Neural cell (in vitro differentiated cells): ENCODE data around the gene ANKRD40CL. TPM values are rescaled to one million over a fixed set of nuclear protein-coding genes. Genes with fewer than 3 reads are reported as not detected.

ENCODE experiments used
- H2AFZ ChIP-seq: fragments of 200-600, 300-800 bp; sonication (generic), shearing (Covaris generic); 2 replicates; pipeline ENCODE4 v1.6.0; 2014; ENCODE audit warnings: low read depth, mild to moderate bottlenecking, antibody characterized with exemption, low read length, moderate library complexity
- H3F3A ChIP-seq: fragments of 200-600 bp; shearing (Covaris generic); 2 replicates; pipeline ENCODE4 v1.6.1; 2016; ENCODE audit warnings: mild to moderate bottlenecking, moderate library complexity, mixed read lengths, antibody characterized with exemption, low read length; ENCODE audit not compliant: insufficient read depth, poor library complexity, severe bottlenecking
- H3K27ac ChIP-seq: fragments of 200-600, 300-800 bp; sonication (generic), shearing (Covaris generic); 2 replicates; pipeline ENCODE4 v1.5.1; 2014; ENCODE audit warnings: mild to moderate bottlenecking, low read length, moderate library complexity
- H3K27me3 ChIP-seq: fragments of 300-800, 200-600 bp; sonication (generic), shearing (Covaris generic); 2 replicates; pipeline ENCODE4 v1.6.0; 2014; ENCODE audit warnings: mild to moderate bottlenecking, low read depth, low read length, moderate library complexity; ENCODE audit not compliant: insufficient read depth
- H3K36me3 ChIP-seq: fragments of 300-800, 200-600 bp; sonication (generic), shearing (Covaris generic); 2 replicates; pipeline ENCODE4 v1.5.1; 2014; ENCODE audit warnings: mild to moderate bottlenecking, antibody characterized with exemption, low read length, moderate library complexity; ENCODE audit not compliant: insufficient read depth
- H3K4me2 ChIP-seq: fragments of 300-800, 200-600 bp; sonication (generic), shearing (Covaris generic); 2 replicates; pipeline ENCODE4 v1.6.0; 2014; ENCODE audit warnings: mild to moderate bottlenecking, low read length
- H3K4me3 ChIP-seq: fragments of 300-800, 200-600 bp; sonication (generic), shearing (Covaris generic); 2 replicates; pipeline ENCODE4 v1.5.1; 2014; ENCODE audit warnings: mild to moderate bottlenecking, low read length, moderate library complexity
- H3K79me2 ChIP-seq: fragments of 200-600 bp; shearing (Covaris generic); replicated peaks from 2 replicates; pipeline ENCODE4 v1.6.0; 2014; ENCODE audit warnings: mild to moderate bottlenecking, low read length, moderate library complexity; ENCODE audit not compliant: insufficient read depth
- H3K9ac ChIP-seq: fragments of 300-800, 200-600 bp; sonication (generic), shearing (Covaris generic); 2 replicates; pipeline ENCODE4 v1.6.1; 2016; ENCODE audit warnings: mild to moderate bottlenecking, low read length, mixed read lengths
- H3K9me2 ChIP-seq: fragments of 200-600 bp; shearing (Covaris generic); 2 replicates; pipeline ENCODE4 v1.6.1; 2016; ENCODE audit warnings: mild to moderate bottlenecking, low read length, mixed read lengths; ENCODE audit not compliant: insufficient read depth
- H3K9me3 ChIP-seq: fragments of 200-600, 300-800 bp; sonication (generic), shearing (Covaris generic); 2 replicates; pipeline ENCODE4 v1.6.1; 2016; ENCODE audit warnings: mild to moderate bottlenecking, mixed run types, low read length, moderate library complexity, mixed read lengths
- H4K20me1 ChIP-seq: fragments of 200-600 bp; shearing (Covaris generic); 2 replicates; pipeline ENCODE4 v1.6.1; 2016; ENCODE audit warnings: mild to moderate bottlenecking, mixed run types; ENCODE audit not compliant: insufficient read depth
- EP300 ChIP-seq: fragments of 450-650 bp; conservative IDR thresholded peaks from 2 replicates; pipeline ENCODE4 v1.6.1; 2014; ENCODE audit warnings: antibody characterized with exemption, mild to moderate bottlenecking, moderate library complexity; ENCODE audit not compliant: poor library complexity, severe bottlenecking
- EZH2 ChIP-seq: fragments of 200-600, 300-800 bp; shearing (Covaris generic), sonication (generic); IDR thresholded peaks from 2 replicates; pipeline ENCODE4 v1.6.1; 2014; ENCODE audit warnings: antibody characterized with exemption, low read length, borderline replicate concordance, mild to moderate bottlenecking; ENCODE audit not compliant: insufficient read depth, poor library complexity, severe bottlenecking
- MXI1 ChIP-seq: fragments of 450-650 bp; conservative IDR thresholded peaks from 2 replicates; pipeline ENCODE4 v1.6.1; 2014; ENCODE audit warnings: antibody characterized with exemption, mild to moderate bottlenecking; ENCODE audit not compliant: poor library complexity, severe bottlenecking
- POLR2AphosphoS5 ChIP-seq: IDR thresholded peaks from 2 replicates; pipeline ENCODE4 v1.6.1; 2012
- RAD21 ChIP-seq: fragments of 450-650 bp; conservative IDR thresholded peaks from 2 replicates; pipeline ENCODE4 v1.6.1; 2014; ENCODE audit warnings: antibody characterized with exemption, mild to moderate bottlenecking, moderate library complexity
- SMC3 ChIP-seq: fragments of 450-650 bp; conservative IDR thresholded peaks from 2 replicates; pipeline ENCODE4 v1.6.1; 2014; ENCODE audit warnings: antibody characterized with exemption, mild to moderate bottlenecking, moderate library complexity; ENCODE audit not compliant: poor library complexity
- TAF1 ChIP-seq: IDR thresholded peaks from 2 replicates; pipeline ENCODE4 v1.6.1; 2012; ENCODE audit warnings: low read depth
- polyA plus RNA-seq: library from polyadenylated mRNA; depleted of rRNA; stranded (reverse); fragments of >200 nt; gene quantifications from 2 replicates; pipeline ENCODE4 v1.2.3, GENCODE V29; 2014
- TF ChIP-seq, protein P1 (sequence below): IDR thresholded peaks from 2 replicates; pipeline ENCODE4 v1.6.1; 2012; ENCODE audit warnings: borderline replicate concordance
- TF ChIP-seq, protein P2 (sequence below): fragments of 450-650 bp; IDR thresholded peaks from 2 replicates; pipeline ENCODE4 v1.5.1; 2014; ENCODE audit warnings: antibody characterized with exemption, mild to moderate bottlenecking, moderate library complexity; ENCODE audit not compliant: poor library complexity, severe bottlenecking

The ANKRD40CL gene
- polyA plus RNA-seq, 1 donor from 2014 or later: not detected

DNA sequence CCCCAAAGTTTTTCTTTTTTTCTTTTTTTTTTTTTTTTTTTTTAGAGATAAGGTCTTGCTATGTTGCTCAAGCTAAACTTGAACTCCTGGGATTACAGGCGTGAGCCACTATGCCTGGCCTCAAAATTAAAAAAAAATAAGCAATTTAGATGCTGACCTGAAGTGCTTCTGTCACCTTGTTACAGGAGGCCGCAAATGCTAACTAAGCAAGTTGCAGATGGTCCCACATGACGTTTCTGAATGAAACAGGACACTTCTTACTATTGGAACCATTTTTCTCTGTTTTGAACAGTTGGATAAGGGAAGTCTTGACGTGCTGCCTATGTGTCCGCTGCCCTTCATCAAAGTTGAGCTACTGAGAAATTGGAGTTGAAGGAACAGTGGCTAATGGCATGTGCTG lies 8.8 kb downstream of the ANKRD40CL start:
- H3K4me3 ChIP-seq: no peak overlapping the region
- no peak overlapping the region for H3K27ac ChIP-seq
- H3K4me2 ChIP-seq: no peak overlapping the region
- no peaks in the 10 kb centered on the region for H3K36me3 ChIP-seq
- no peaks in the 10 kb centered on the region for H3K27me3 ChIP-seq
- H3K79me2 ChIP-seq: no peaks in the 10 kb centered on the region
- no peaks in the 10 kb centered on the region for H3K9me3 ChIP-seq
- H3K9ac ChIP-seq: no peak overlapping the region
- peaks cover 4% of the 10 kb centered on the region for H3F3A ChIP-seq
- no peaks in the 10 kb centered on the region for H4K20me1 ChIP-seq
- no peaks in the 10 kb centered on the region for H3K9me2 ChIP-seq
- H2AFZ ChIP-seq: no peak overlapping the region
- no peak for TF ChIP-seq POLR2AphosphoS5
- TF ChIP-seq SMC3: no peak
- no peak for TF ChIP-seq EZH2
- no peak for TF ChIP-seq MXI1
- TF ChIP-seq RAD21: no peak
- TF ChIP-seq, protein P1, sequence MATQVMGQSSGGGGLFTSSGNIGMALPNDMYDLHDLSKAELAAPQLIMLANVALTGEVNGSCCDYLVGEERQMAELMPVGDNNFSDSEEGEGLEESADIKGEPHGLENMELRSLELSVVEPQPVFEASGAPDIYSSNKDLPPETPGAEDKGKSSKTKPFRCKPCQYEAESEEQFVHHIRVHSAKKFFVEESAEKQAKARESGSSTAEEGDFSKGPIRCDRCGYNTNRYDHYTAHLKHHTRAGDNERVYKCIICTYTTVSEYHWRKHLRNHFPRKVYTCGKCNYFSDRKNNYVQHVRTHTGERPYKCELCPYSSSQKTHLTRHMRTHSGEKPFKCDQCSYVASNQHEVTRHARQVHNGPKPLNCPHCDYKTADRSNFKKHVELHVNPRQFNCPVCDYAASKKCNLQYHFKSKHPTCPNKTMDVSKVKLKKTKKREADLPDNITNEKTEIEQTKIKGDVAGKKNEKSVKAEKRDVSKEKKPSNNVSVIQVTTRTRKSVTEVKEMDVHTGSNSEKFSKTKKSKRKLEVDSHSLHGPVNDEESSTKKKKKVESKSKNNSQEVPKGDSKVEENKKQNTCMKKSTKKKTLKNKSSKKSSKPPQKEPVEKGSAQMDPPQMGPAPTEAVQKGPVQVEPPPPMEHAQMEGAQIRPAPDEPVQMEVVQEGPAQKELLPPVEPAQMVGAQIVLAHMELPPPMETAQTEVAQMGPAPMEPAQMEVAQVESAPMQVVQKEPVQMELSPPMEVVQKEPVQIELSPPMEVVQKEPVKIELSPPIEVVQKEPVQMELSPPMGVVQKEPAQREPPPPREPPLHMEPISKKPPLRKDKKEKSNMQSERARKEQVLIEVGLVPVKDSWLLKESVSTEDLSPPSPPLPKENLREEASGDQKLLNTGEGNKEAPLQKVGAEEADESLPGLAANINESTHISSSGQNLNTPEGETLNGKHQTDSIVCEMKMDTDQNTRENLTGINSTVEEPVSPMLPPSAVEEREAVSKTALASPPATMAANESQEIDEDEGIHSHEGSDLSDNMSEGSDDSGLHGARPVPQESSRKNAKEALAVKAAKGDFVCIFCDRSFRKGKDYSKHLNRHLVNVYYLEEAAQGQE: no peak
- no peak for TF ChIP-seq TAF1
- TF ChIP-seq, protein P2, sequence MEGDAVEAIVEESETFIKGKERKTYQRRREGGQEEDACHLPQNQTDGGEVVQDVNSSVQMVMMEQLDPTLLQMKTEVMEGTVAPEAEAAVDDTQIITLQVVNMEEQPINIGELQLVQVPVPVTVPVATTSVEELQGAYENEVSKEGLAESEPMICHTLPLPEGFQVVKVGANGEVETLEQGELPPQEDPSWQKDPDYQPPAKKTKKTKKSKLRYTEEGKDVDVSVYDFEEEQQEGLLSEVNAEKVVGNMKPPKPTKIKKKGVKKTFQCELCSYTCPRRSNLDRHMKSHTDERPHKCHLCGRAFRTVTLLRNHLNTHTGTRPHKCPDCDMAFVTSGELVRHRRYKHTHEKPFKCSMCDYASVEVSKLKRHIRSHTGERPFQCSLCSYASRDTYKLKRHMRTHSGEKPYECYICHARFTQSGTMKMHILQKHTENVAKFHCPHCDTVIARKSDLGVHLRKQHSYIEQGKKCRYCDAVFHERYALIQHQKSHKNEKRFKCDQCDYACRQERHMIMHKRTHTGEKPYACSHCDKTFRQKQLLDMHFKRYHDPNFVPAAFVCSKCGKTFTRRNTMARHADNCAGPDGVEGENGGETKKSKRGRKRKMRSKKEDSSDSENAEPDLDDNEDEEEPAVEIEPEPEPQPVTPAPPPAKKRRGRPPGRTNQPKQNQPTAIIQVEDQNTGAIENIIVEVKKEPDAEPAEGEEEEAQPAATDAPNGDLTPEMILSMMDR: no peak
- no peak for TF ChIP-seq EP300

- TF ChIP-seq, protein P1: no peak
- TF ChIP-seq, protein P2: no peak
- TF ChIP-seq RAD21 (no peak), EP300 (no peak), EZH2 (no peak), TAF1 (no peak), POLR2AphosphoS5 (no peak), SMC3 (no peak), MXI1 (no peak)
- Histone ChIP-seq H3K27me3 (no peaks in the 10 kb centered on the region), H3K27ac (no peak overlapping the region), H3K9me3 (no peaks in the 10 kb centered on the region), H2AFZ (no peak overlapping the region), H3F3A (peaks cover 4% of the 10 kb centered on the region), H3K36me3 (no peaks in the 10 kb centered on the region), H3K9me2 (no peaks in the 10 kb centered on the region), H3K4me2 (no peak overlapping the region), H3K4me3 (no peak overlapping the region), H3K9ac (no peak overlapping the region), H4K20me1 (no peaks in the 10 kb centered on the region), H3K79me2 (no peaks in the 10 kb centered on the region)
Observed at GRCh38 chr17:50754521-50754920, 12.8 kb downstream of the ANKRD40CL start.
